SK-N-SH treated with all-trans-retinoic acid at 6 μM for 48 hours (cell line): Measurements from ENCODE around the gene CRKL.
"Not testable (repeated sequence)": the region's sequence is repeated elsewhere in the genome, so short reads cannot be mapped to it uniquely, and the experiment has no call there.

ENCODE experiments used
- ATAC-seq: fragments of 200-7000 bp; cut with Tn5 transposase; 3 replicates; pipeline ENCODE4 v1.9.1; 2020; ENCODE audit warnings: mild to moderate bottlenecking, moderate library complexity
- BACH2 ChIP-seq: fragments of 250-450 bp; sonication (Bioruptor Pico); IDR thresholded peaks from 2 replicates; pipeline ENCODE4 v1.9.0; 2021; ENCODE audit warnings: mild to moderate bottlenecking, borderline replicate concordance
- CREB5 ChIP-seq: fragments of 250-450 bp; sonication (Bioruptor Pico); IDR thresholded peaks from 2 replicates; pipeline ENCODE4 v1.5.1; 2020; ENCODE audit warnings: low read depth, mild to moderate bottlenecking, moderate library complexity
- CSDC2 ChIP-seq: fragments of 250-450 bp; sonication (Bioruptor Pico); IDR thresholded peaks from 2 replicates; pipeline ENCODE4 v1.5.0; 2020; ENCODE audit warnings: mild to moderate bottlenecking, moderate library complexity
- GLIS3 ChIP-seq: fragments of 250-450 bp; sonication (Bioruptor Pico); IDR thresholded peaks from 2 replicates; pipeline ENCODE4 v1.5.0; 2020; ENCODE audit warnings: mild to moderate bottlenecking, moderate library complexity
- ISL1 ChIP-seq: fragments of 250-450 bp; sonication (Bioruptor Pico); IDR thresholded peaks from 2 replicates; pipeline ENCODE4 v2.1.2; 2022; ENCODE audit warnings: mild to moderate bottlenecking, moderate library complexity
- PATZ1 ChIP-seq: fragments of 250-450 bp; sonication (Bioruptor Pico); IDR thresholded peaks from 2 replicates; pipeline ENCODE4 v1.8.0; 2020; ENCODE audit warnings: mild to moderate bottlenecking, moderate library complexity, borderline replicate concordance
- PPARA ChIP-seq: fragments of 250-450 bp; sonication (Bioruptor Pico); IDR thresholded peaks from 2 replicates; pipeline ENCODE4 v1.5.0; 2020; ENCODE audit warnings: mild to moderate bottlenecking, borderline replicate concordance
- RARB ChIP-seq: fragments of 250-450 bp; sonication (Bioruptor Pico); IDR thresholded peaks from 2 replicates; pipeline ENCODE4 v1.8.0; 2021; ENCODE audit warnings: mild to moderate bottlenecking, moderate library complexity
- SNAI2 ChIP-seq: fragments of 250-450 bp; sonication (Bioruptor Pico); IDR thresholded peaks from 2 replicates; pipeline ENCODE4 v1.5.0; 2020; ENCODE audit warnings: mild to moderate bottlenecking, moderate library complexity
- TCF4 ChIP-seq: fragments of 250-450 bp; sonication (Bioruptor Pico); IDR thresholded peaks from 2 replicates; pipeline ENCODE4 v1.8.0; 2021; ENCODE audit warnings: mild to moderate bottlenecking, moderate library complexity, borderline replicate concordance
- TOX ChIP-seq: fragments of 250-450 bp; sonication (Bioruptor Pico); IDR thresholded peaks from 2 replicates; pipeline ENCODE4 v1.8.0; 2021; ENCODE audit warnings: mild to moderate bottlenecking, moderate library complexity, borderline replicate concordance
- ZFP30 ChIP-seq: fragments of 450-650 bp; formaldehyde crosslinking; IDR thresholded peaks from 2 replicates; pipeline ENCODE4 v1.5.0; 2022; ENCODE audit warnings: mild to moderate bottlenecking, moderate library complexity
- ZNF565 ChIP-seq: fragments of 450-650 bp; formaldehyde crosslinking; conservative IDR thresholded peaks from 2 replicates; pipeline ENCODE4 v1.5.0; 2020; ENCODE audit warnings: low read depth, mild to moderate bottlenecking, moderate library complexity
- ZNF8 ChIP-seq: fragments of 450-650 bp; formaldehyde crosslinking; IDR thresholded peaks from 2 replicates; pipeline ENCODE4 v1.5.0; 2020; ENCODE audit warnings: mild to moderate bottlenecking, moderate library complexity
- TF ChIP-seq, protein P1 (sequence below): fragments of 250-450 bp; sonication (Bioruptor Pico); IDR thresholded peaks from 2 replicates; pipeline ENCODE4 v1.5.1; 2021; ENCODE audit warnings: mild to moderate bottlenecking, moderate library complexity
- TF ChIP-seq, protein P2 (sequence below): fragments of 250-450 bp; sonication (Bioruptor Pico); IDR thresholded peaks from 2 replicates; pipeline ENCODE4 v1.8.0; 2021; ENCODE audit warnings: low read depth, mild to moderate bottlenecking, moderate library complexity, borderline replicate concordance

CRKL gene

GRCh38 chr22:20899827-20900423 is 17.3 kb upstream of the CRKL start:
- no peak for ATAC-seq
- TF ChIP-seq ISL1 (no peak), PATZ1 (CRISPR knock-in tag) (no peak), BACH2 (CRISPR knock-in tag) (no peak), TCF4 (CRISPR knock-in tag) (no peak), RARB (CRISPR knock-in tag) (no peak)

- ATAC-seq, result not testable (repeated sequence)
Observed at GRCh38 chr22:20901093-20902033, 15.8 kb upstream of the CRKL start.

- ATAC-seq, result no peak
- TF ChIP-seq, protein P1, sequence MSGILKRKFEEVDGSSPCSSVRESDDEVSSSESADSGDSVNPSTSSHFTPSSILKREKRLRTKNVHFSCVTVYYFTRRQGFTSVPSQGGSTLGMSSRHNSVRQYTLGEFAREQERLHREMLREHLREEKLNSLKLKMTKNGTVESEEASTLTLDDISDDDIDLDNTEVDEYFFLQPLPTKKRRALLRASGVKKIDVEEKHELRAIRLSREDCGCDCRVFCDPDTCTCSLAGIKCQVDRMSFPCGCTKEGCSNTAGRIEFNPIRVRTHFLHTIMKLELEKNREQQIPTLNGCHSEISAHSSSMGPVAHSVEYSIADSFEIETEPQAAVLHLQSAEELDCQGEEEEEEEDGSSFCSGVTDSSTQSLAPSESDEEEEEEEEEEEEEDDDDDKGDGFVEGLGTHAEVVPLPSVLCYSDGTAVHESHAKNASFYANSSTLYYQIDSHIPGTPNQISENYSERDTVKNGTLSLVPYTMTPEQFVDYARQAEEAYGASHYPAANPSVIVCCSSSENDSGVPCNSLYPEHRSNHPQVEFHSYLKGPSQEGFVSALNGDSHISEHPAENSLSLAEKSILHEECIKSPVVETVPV (CRISPR knock-in tag), result no peak
- TF ChIP-seq GLIS3 (CRISPR knock-in tag) (no peak), ZNF8 (CRISPR knock-in tag) (no peak), SNAI2 (CRISPR knock-in tag) (no peak), TCF4 (CRISPR knock-in tag) (no peak)
- TF ChIP-seq, protein P2, sequence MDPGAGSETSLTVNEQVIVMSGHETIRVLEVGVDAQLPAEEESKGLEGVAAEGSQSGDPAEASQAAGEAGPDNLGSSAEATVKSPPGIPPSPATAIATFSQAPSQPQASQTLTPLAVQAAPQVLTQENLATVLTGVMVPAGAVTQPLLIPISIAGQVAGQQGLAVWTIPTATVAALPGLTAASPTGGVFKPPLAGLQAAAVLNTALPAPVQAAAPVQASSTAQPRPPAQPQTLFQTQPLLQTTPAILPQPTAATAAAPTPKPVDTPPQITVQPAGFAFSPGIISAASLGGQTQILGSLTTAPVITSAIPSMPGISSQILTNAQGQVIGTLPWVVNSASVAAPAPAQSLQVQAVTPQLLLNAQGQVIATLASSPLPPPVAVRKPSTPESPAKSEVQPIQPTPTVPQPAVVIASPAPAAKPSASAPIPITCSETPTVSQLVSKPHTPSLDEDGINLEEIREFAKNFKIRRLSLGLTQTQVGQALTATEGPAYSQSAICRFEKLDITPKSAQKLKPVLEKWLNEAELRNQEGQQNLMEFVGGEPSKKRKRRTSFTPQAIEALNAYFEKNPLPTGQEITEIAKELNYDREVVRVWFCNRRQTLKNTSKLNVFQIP (CRISPR knock-in tag), result no peak
Observed at GRCh38 chr22:20903093-20903492, 14.1 kb upstream of the CRKL start.

DNA sequence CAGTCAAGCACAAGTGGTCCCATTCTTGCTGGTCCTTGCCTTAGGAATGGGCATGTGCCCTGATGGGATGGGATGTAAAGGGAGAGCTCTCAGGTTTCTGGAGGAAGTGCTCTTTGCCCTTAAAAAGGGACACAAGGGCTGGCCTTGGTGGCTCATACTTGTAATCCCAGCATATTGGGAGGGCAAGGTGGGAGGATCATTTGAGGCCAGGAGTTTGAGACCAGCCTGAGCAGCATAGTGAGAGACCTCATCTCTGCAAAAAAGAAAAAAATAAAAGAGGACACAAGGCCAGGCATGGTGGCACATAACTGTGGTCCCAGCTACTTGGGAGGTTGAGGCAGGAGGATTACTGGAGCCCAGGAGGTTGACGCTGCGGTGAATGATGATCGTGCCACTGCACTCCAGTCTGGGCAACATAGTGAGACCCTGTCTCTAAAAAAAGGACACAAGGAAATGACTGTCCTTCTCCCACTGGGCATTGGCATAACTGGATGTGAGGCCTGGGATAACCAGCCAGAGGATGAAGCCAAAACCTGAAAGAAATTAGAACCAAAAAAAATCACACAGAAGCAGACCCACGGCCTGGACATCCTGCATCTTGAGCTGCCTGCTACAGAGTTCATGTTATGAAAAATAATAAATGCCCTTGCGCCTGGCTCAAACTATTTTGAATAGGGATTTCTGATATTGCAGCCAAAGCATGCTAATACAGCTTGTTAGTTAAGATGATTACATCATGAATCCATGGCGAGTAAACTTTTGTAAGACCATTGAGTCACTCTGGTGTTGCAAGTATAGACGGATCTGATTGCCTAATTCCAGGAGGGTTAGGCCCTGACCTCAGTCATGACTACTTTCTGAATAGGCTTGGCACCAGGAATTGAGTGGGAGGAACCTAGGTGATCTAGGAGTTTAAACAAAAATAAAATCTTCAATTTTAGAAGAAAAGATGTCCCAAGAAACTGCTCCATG is 12.9 kb upstream of the CRKL start:
- TF ChIP-seq CREB5 (CRISPR knock-in tag), result no peak
- TF ChIP-seq PPARA (CRISPR knock-in tag), result no peak
- TF ChIP-seq CSDC2 (CRISPR knock-in tag), result no peak
- TF ChIP-seq ZFP30, result no peak
- TF ChIP-seq, protein P2 (CRISPR knock-in tag), result no peak
- TF ChIP-seq TOX (CRISPR knock-in tag), result no peak
- TF ChIP-seq ZNF565 (CRISPR knock-in tag), result no peak
- ATAC-seq, result no peak
